Ovary (tissue), 3 donors: ENCODE data around the gene KIF26A.

Experiments used
- EP300 ChIP-seq: sonication (generic); formaldehyde crosslinking; IDR thresholded peaks from one replicate; pipeline ENCODE4 v1.6.1; 2017; ENCODE audit warnings: antibody characterized with exemption
- POLR2A ChIP-seq: fragments of 450-650 bp; IDR thresholded peaks from one replicate; pipeline ENCODE4 v1.6.1; 2017; ENCODE audit warnings: antibody characterized with exemption, mild to moderate bottlenecking, moderate library complexity
- TF ChIP-seq, protein P1 (sequence below), 3 donors: fragments of 450-650 bp in 2 of 3; fragments of 200-600 bp in 1 of 3; IDR thresholded peaks; one replicate each; pipeline versions ENCODE4 v1.5.1 to v1.8.0; 2016 to 2022; ENCODE audit warnings: antibody characterized with exemption in 3 of 3, mild to moderate bottlenecking in 1 of 3
- donor health status: DM: no; HTN: no; CAD: no.

- TF ChIP-seq, protein P1, sequence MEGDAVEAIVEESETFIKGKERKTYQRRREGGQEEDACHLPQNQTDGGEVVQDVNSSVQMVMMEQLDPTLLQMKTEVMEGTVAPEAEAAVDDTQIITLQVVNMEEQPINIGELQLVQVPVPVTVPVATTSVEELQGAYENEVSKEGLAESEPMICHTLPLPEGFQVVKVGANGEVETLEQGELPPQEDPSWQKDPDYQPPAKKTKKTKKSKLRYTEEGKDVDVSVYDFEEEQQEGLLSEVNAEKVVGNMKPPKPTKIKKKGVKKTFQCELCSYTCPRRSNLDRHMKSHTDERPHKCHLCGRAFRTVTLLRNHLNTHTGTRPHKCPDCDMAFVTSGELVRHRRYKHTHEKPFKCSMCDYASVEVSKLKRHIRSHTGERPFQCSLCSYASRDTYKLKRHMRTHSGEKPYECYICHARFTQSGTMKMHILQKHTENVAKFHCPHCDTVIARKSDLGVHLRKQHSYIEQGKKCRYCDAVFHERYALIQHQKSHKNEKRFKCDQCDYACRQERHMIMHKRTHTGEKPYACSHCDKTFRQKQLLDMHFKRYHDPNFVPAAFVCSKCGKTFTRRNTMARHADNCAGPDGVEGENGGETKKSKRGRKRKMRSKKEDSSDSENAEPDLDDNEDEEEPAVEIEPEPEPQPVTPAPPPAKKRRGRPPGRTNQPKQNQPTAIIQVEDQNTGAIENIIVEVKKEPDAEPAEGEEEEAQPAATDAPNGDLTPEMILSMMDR (IDR thresholded peaks at IDR 0.05), result no peak
- TF ChIP-seq EP300 (no peak), POLR2A (no peak)
These were observed 35.3 kb upstream of the KIF26A start for GRCh38 chr14:104103061-104103445.
